Memory B cell (primary cell): ENCODE results near the gene HPS4.
"Not testable (repeated sequence)": the region's sequence is repeated elsewhere in the genome, so short reads cannot be mapped to it uniquely, and the experiment has no call there.

Experiments
- ATAC-seq: fragments of 150-1000 bp; cut with Tn5 transposase; 2 replicates; pipeline ENCODE4 v1.10.0; 2021; ENCODE audit warnings: low read depth, mild to moderate bottlenecking, moderate library complexity
- DNase-seq, 2 donors: peaks; one replicate each; pipeline ENCODE4 v3.0.0; 2022; ENCODE audit warnings: low spot score in 2 of 2
- H3K27ac Mint-ChIP-seq: one replicate; pipeline ENCODE4 v1.8.0; 2022; ENCODE audit warnings: mild to moderate bottlenecking, moderate library complexity, mixed read lengths
- H3K27me3 Mint-ChIP-seq: one replicate; pipeline ENCODE4 v1.8.0; 2022; ENCODE audit warnings: mixed read lengths
- H3K36me3 Mint-ChIP-seq: one replicate; pipeline ENCODE4 v1.8.0; 2022; ENCODE audit warnings: mild to moderate bottlenecking, mixed read lengths
- H3K4me1 Mint-ChIP-seq: one replicate; pipeline ENCODE4 v1.8.0; 2022; ENCODE audit warnings: mixed read lengths
- H3K4me3 Mint-ChIP-seq: one replicate; pipeline ENCODE4 v1.8.0; 2022; ENCODE audit warnings: mild to moderate bottlenecking, moderate library complexity, mixed read lengths
- H3K9me3 Mint-ChIP-seq: one replicate; pipeline ENCODE4 v1.8.0; 2022; ENCODE audit warnings: mixed read lengths

HPS4 gene

DNA sequence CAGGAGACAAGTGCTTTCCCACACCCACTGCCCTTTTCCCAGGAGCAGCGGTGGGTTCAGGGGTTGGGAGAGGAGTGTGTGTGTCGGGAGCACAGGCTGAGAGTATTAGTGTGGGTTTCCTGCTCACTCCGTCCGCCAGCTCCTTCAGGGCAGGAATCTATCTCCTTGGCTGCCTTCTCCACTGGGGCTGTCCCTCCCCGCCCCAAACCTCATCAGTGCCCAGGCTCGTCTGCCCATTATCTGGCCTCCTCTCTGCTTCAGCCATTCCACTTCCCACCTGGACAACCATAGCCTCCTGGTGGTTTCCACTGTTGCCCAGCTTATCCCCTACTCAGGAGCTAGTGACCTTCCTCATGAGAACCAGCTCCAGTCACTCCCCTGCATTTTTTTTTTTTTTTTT, 34.6 kb downstream of the HPS4 start:
- DNase-seq, result no peak
- H3K36me3 Mint-ChIP-seq, result peaks cover 20% of the 10 kb centered on the region
- H3K27me3 Mint-ChIP-seq, result no peaks in the 10 kb centered on the region
- ATAC-seq, result no peak
- no peak overlapping the region for H3K4me3 Mint-ChIP-seq
- H3K4me1 Mint-ChIP-seq, result no peaks in the 10 kb centered on the region
- H3K9me3 Mint-ChIP-seq, result no peaks in the 10 kb centered on the region
- H3K27ac Mint-ChIP-seq, result no peak overlapping the region

DNA sequence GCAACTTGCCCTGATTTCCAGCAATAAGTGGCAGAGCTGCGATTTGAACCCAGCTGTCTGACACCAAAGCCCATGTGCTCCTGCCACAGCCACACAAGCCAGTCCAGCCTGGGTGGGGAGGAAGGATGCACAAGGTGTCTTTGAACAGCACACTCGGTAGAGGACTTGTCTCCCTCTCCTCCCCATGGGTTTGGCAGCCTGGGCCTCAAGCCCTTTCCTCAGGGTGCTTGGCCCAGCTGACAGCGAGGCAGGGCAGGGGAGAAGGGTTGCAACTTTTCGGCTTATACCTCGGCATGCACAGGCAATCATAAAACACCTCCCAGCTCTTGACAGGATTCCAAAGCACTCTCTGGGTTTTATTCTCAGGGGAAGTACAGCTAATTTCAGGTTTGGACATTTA, 35.2 kb downstream of the HPS4 start:
- Mint-ChIP-seq H3K27me3 (no peaks in the 10 kb centered on the region), H3K9me3 (no peaks in the 10 kb centered on the region), H3K36me3 (peaks cover 17% of the 10 kb centered on the region), H3K4me3 (no peak overlapping the region), H3K27ac (no peak overlapping the region), H3K4me1 (no peaks in the 10 kb centered on the region)
- ATAC-seq (no peak), DNase-seq (no peak)

- peaks cover 14% of the 10 kb centered on the region for H3K36me3 Mint-ChIP-seq
- H3K4me1 Mint-ChIP-seq, result no peaks in the 10 kb centered on the region
- peak overlapping the region; percentile 3 for H3K27ac Mint-ChIP-seq
- no peaks in the 10 kb centered on the region for H3K27me3 Mint-ChIP-seq
- no peak for DNase-seq
- no peaks in the 10 kb centered on the region for H3K9me3 Mint-ChIP-seq
- H3K4me3 Mint-ChIP-seq, result no peak overlapping the region
- ATAC-seq, result no peak
Measured at GRCh38 chr22:26447584-26448329, 35.8 kb downstream of the HPS4 start.

DNA sequence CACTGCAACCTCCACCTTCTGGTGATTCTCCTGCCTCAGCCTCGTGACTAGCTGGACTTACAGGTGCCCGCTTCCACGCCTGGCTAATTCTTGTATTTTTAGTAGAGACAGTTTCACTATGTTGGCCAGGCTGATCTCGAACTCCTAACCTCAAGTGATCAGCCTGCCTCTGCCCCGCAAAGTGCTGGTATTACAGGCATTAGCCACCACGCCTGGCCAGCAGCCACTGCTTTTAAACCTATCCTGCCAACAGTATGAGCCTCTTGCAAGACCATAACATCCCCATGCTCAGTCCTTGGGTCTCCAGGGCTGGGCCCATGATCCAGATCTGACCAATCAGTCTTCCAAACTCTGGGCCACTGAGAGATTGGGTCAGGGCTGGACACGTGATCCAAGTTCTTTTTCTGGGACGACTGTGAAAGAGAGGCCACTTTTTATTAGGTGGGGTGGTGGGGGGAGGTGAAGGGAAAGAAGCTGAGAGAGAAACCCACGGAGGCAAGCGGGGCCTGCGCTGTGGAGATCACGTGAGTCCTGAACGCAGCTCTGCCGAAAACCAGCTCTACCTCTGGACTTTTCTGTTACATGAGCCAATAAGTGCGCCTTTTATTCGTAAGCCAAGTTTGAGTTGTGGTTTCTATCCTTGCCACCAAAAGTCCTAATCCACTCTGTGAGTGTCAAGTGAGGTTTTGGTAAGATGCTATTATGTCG, 36.6 kb downstream of the HPS4 start:
- Mint-ChIP-seq H3K27ac (no peak overlapping the region), H3K4me3 (no peak overlapping the region), H3K9me3 (no peaks in the 10 kb centered on the region), H3K4me1 (no peaks in the 10 kb centered on the region), H3K36me3 (peaks cover 12% of the 10 kb centered on the region), H3K27me3 (no peaks in the 10 kb centered on the region)
- ATAC-seq (no peak), DNase-seq (no peak)

- no peak overlapping the region for H3K27ac Mint-ChIP-seq
- H3K9me3 Mint-ChIP-seq, result no peaks in the 10 kb centered on the region
- H3K27me3 Mint-ChIP-seq, result no peaks in the 10 kb centered on the region
- ATAC-seq (no peak), DNase-seq (no peak)
- no peaks in the 10 kb centered on the region for H3K4me1 Mint-ChIP-seq
- no peak overlapping the region for H3K4me3 Mint-ChIP-seq
- peaks cover 5% of the 10 kb centered on the region for H3K36me3 Mint-ChIP-seq
Measured at GRCh38 chr22:26445577-26446275, 37.9 kb downstream of the HPS4 start.

DNA sequence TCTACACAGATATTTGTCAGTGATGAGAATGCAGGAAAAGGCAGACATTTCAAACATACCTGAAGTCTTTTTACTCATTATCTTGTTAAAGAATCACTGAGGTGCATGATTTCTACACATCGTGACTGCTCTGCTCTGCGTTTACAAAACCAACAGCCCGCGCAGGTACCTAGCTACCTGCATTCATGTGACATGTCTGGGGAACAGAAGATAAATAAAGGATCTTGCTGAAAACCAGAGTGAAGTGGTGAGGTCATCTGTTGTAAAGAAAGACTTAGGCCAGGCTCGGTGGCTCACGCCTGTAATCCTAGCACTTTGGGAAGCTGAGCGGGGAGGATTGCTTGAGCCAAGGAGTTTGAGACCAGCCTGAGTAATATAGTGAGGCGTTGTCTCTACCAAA, 38.8 kb downstream of the HPS4 start:
- no peak for DNase-seq
- Mint-ChIP-seq H3K27ac (no peak overlapping the region), H3K4me1 (no peaks in the 10 kb centered on the region), H3K9me3 (no peaks in the 10 kb centered on the region), H3K36me3 (peaks cover 5% of the 10 kb centered on the region), H3K4me3 (no peak overlapping the region), H3K27me3 (no peaks in the 10 kb centered on the region)
- ATAC-seq, result no peak

- Mint-ChIP-seq H3K4me1 (no peaks in the 10 kb centered on the region), H3K36me3 (peaks cover 5% of the 10 kb centered on the region), H3K4me3 (no peak overlapping the region), H3K27ac (no peak overlapping the region), H3K27me3 (no peaks in the 10 kb centered on the region), H3K9me3 (no peaks in the 10 kb centered on the region)
- ATAC-seq (no peak), DNase-seq (no peak)
Measured at GRCh38 chr22:26443901-26444690, 39.5 kb downstream of the HPS4 start.

- Mint-ChIP-seq H3K4me3 (no peak overlapping the region), H3K4me1 (peaks cover 5% of the 10 kb centered on the region), H3K27me3 (no peaks in the 10 kb centered on the region), H3K36me3 (peaks cover 7% of the 10 kb centered on the region), H3K9me3 (no peaks in the 10 kb centered on the region), H3K27ac (peak overlapping the region; percentile 53)
- DNase-seq (no peak), ATAC-seq (no peak)
Measured at GRCh38 chr22:26442086-26442756, 41.4 kb downstream of the HPS4 start.

- Mint-ChIP-seq H3K4me1 (peaks cover 15% of the 10 kb centered on the region), H3K4me3 (no peak overlapping the region), H3K36me3 (peaks cover 14% of the 10 kb centered on the region), H3K27ac (no peak overlapping the region), H3K9me3 (no peaks in the 10 kb centered on the region), H3K27me3 (no peaks in the 10 kb centered on the region)
- ATAC-seq (no peak), DNase-seq (no peak)
Measured at GRCh38 chr22:26439559-26439958, 44.0 kb downstream of the HPS4 start.

- H3K27me3 Mint-ChIP-seq, H3K4me3 Mint-ChIP-seq, H3K27ac Mint-ChIP-seq, ATAC-seq, DNase-seq, H3K9me3 Mint-ChIP-seq: not testable (repeated sequence)
- H3K36me3 Mint-ChIP-seq, result peaks cover 11% of the 10 kb centered on the region
- peaks cover 16% of the 10 kb centered on the region for H3K4me1 Mint-ChIP-seq
Measured at GRCh38 chr22:26438776-26439175, 44.8 kb downstream of the HPS4 start.

- Mint-ChIP-seq H3K4me1 (peaks cover 19% of the 10 kb centered on the region), H3K4me3 (no peak overlapping the region), H3K27me3 (no peaks in the 10 kb centered on the region), H3K36me3 (peaks cover 11% of the 10 kb centered on the region), H3K9me3 (no peaks in the 10 kb centered on the region), H3K27ac (no peak overlapping the region)
- ATAC-seq (no peak), DNase-seq (no peak)
Measured at GRCh38 chr22:26437694-26438392, 45.7 kb downstream of the HPS4 start.

- no peaks in the 10 kb centered on the region for H3K27me3 Mint-ChIP-seq
- H3K4me1 Mint-ChIP-seq, result peaks cover 27% of the 10 kb centered on the region
- H3K27ac Mint-ChIP-seq, result no peak overlapping the region
- DNase-seq, result no peak
- peaks cover 11% of the 10 kb centered on the region for H3K36me3 Mint-ChIP-seq
- no peak for ATAC-seq
- H3K4me3 Mint-ChIP-seq, result no peak overlapping the region
- no peaks in the 10 kb centered on the region for H3K9me3 Mint-ChIP-seq
Measured at GRCh38 chr22:26436903-26437515, 46.6 kb downstream of the HPS4 start.
